Endothelial cell of coronary artery (primary cell): ENCODE measurements around the gene ZNF644. TPM values are rescaled to one million over a fixed set of nuclear protein-coding genes. Genes with fewer than 3 reads are reported as not detected.

Source experiments
- total RNA-seq: library from RNA; depleted of rRNA; stranded (reverse); fragments of >200 nt; gene quantifications from 2 replicates; pipeline ENCODE4 v1.2.3, GENCODE V29; 2014

ZNF644 gene
- total RNA-seq = 49.5 and 63.9 TPM in 2 replicates

GRCh38 chr1:91021686-91022517 lies at the start of gene ZNF644:
ZNF644 (minus strand) TSS chr1:91022035; CDS start chr1:90982353, 39,682 bp downstream.

